DND-41 (cell line): ENCODE results near the gene TOMM7.

Experiments used
- ATAC-seq: fragments of 200-7000 bp; cut with Tn5 transposase; 3 replicates; pipeline ENCODE4 v1.9.1; 2021; ENCODE audit warnings: low read depth; ENCODE audit not compliant: insufficient read depth
- DNase-seq: peaks from one replicate; pipeline ENCODE4 v3.0.0-alpha.2; 2020
- H2AFZ ChIP-seq: 2 replicates; pipeline ENCODE4 v1.6.0; 2012; ENCODE audit warnings: low read depth, low read length
- H3K27ac ChIP-seq: 2 replicates; pipeline ENCODE4 v1.5.1; 2012; ENCODE audit warnings: low read length, inconsistent platforms
- H3K27me3 ChIP-seq: fragments of 200-600 bp; sonication (generic); 2 replicates; pipeline ENCODE4 v1.6.0; 2012; ENCODE audit warnings: low read length, mild to moderate bottlenecking, inconsistent platforms; ENCODE audit not compliant: insufficient read depth, poor library complexity
- H3K36me3 ChIP-seq: 2 replicates; pipeline ENCODE4 v1.5.1; 2012; ENCODE audit warnings: low read length, inconsistent platforms; ENCODE audit not compliant: insufficient read depth
- H3K4me1 ChIP-seq: 2 replicates; pipeline ENCODE4 v1.5.1; 2012; ENCODE audit warnings: mild to moderate bottlenecking, low read length; ENCODE audit not compliant: insufficient read depth
- H3K4me2 ChIP-seq: 2 replicates; pipeline ENCODE4 v1.6.0; 2012; ENCODE audit warnings: mild to moderate bottlenecking, moderate library complexity, low read length, inconsistent platforms; ENCODE audit not compliant: insufficient read depth
- H3K4me3 ChIP-seq, 2 experiments: fragments of 200-600 bp in 1 of 2; shearing (Covaris generic) in 1 of 2; 2 replicates each; pipeline ENCODE4 v1.5.1; 2012 to 2016; ENCODE audit warnings: inconsistent platforms in 2 of 2, low read length in 2 of 2, mild to moderate bottlenecking in 2 of 2, low read depth in 1 of 2, moderate library complexity in 1 of 2
- H3K79me2 ChIP-seq: 2 replicates; pipeline ENCODE4 v1.6.0; 2012; ENCODE audit warnings: low read length, inconsistent platforms; ENCODE audit not compliant: insufficient read depth
- H3K9ac ChIP-seq: 2 replicates; pipeline ENCODE4 v1.6.0; 2012; ENCODE audit warnings: low read depth, mild to moderate bottlenecking, inconsistent platforms, low read length, moderate library complexity
- H3K9me3 ChIP-seq: 2 replicates; pipeline ENCODE4 v1.5.1; 2012; ENCODE audit warnings: low read length, moderate library complexity, mild to moderate bottlenecking, inconsistent platforms; ENCODE audit not compliant: insufficient read depth, severe bottlenecking
- H4K20me1 ChIP-seq: 2 replicates; pipeline ENCODE4 v1.6.0; 2012; ENCODE audit warnings: low read length; ENCODE audit not compliant: insufficient read depth
- EZH2 ChIP-seq: IDR thresholded peaks from 3 replicates; pipeline ENCODE4 v1.6.1; 2012; ENCODE audit warnings: borderline replicate concordance, low read depth, mild to moderate bottlenecking, moderate library complexity, low read length, inconsistent platforms; ENCODE audit not compliant: severe bottlenecking
- TF ChIP-seq, protein P1 (sequence below): IDR thresholded peaks from 2 replicates; pipeline ENCODE4 v1.5.1; 2012; ENCODE audit warnings: borderline replicate concordance, low read length, moderate library complexity, mild to moderate bottlenecking; ENCODE audit not compliant: poor library complexity, severe bottlenecking; ENCODE audit errors: extremely low read depth

Gene TOMM7

DNA sequence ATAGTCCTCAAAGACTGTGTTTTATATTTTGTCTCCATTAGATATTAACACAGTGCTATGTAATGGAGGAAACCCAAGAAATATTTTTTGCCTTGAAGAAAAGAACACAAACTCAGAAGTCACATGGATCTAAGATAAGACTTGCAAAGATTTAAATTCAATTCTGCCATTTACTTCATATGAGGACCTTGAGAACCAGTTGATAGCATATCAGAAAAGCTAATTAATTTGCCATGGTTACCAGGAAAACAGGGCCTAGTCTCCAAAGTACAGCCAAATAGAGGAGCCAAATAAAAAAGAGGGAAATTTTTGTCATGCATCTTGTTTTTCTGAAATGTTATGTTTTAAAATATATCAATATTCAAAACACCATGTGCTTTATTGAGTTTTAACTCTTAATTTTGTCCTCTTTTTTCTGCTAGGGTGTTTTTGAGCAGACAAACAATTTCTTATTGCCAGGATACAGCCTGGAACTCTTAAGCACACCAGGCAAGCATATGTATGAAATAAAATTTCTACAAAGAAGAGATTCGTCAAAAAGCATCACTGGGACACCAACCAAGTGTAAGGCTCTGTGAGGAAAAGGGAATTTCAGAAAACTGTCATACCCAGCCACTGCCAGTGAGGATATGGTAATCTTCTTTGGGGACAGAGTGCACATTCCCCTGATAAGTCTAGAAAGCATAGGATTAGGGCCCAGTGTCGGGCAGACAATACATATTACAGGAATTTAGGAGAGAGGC lies 10.6 kb upstream of the TOMM7 start:
- Histone ChIP-seq H3K27ac (no peak overlapping the region), H3K4me2 (no peak overlapping the region), H2AFZ (no peak overlapping the region), H3K79me2 (no peaks in the 10 kb centered on the region), H3K9me3 (no peaks in the 10 kb centered on the region), H3K4me3 (no peak overlapping the region), H4K20me1 (no peaks in the 10 kb centered on the region), H3K9ac (no peak overlapping the region), H3K27me3 (peaks cover 11% of the 10 kb centered on the region), H3K4me1 (no peaks in the 10 kb centered on the region), H3K36me3 (no peaks in the 10 kb centered on the region)
- ATAC-seq (no peak), DNase-seq (no peak)
- TF ChIP-seq, protein P1, sequence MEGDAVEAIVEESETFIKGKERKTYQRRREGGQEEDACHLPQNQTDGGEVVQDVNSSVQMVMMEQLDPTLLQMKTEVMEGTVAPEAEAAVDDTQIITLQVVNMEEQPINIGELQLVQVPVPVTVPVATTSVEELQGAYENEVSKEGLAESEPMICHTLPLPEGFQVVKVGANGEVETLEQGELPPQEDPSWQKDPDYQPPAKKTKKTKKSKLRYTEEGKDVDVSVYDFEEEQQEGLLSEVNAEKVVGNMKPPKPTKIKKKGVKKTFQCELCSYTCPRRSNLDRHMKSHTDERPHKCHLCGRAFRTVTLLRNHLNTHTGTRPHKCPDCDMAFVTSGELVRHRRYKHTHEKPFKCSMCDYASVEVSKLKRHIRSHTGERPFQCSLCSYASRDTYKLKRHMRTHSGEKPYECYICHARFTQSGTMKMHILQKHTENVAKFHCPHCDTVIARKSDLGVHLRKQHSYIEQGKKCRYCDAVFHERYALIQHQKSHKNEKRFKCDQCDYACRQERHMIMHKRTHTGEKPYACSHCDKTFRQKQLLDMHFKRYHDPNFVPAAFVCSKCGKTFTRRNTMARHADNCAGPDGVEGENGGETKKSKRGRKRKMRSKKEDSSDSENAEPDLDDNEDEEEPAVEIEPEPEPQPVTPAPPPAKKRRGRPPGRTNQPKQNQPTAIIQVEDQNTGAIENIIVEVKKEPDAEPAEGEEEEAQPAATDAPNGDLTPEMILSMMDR, result no peak
- TF ChIP-seq EZH2, result no peak

DNA sequence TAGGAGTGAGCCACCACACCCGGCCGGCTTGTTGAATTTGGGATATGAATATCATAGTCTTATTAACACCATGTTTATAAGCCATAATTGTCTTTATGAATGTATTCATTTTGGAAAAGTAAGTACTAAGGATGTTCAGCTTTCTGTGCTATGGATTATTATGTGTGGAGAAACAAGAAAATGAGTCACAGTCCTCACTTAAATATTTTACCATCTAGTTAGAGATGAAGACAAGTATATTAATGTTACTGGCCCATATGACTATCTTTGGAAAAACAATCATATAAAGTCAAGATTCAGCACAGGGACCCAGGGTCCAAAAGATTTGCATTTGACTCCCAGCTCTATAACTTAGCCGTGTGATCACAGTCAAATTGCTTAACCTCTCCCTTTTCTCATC lies 9.8 kb upstream of the TOMM7 start:
- H3K79me2 ChIP-seq, result no peaks in the 10 kb centered on the region
- H3K9me3 ChIP-seq, result no peaks in the 10 kb centered on the region
- DNase-seq, result no peak
- no peaks in the 10 kb centered on the region for H4K20me1 ChIP-seq
- no peak overlapping the region for H3K27ac ChIP-seq
- peaks cover 10% of the 10 kb centered on the region for H3K27me3 ChIP-seq
- no peak overlapping the region for H3K9ac ChIP-seq
- H3K4me1 ChIP-seq, result no peaks in the 10 kb centered on the region
- ATAC-seq, result no peak
- TF ChIP-seq, protein P1, result no peak
- no peak for TF ChIP-seq EZH2
- no peak overlapping the region for H2AFZ ChIP-seq
- no peak overlapping the region for H3K4me2 ChIP-seq
- H3K4me3 ChIP-seq, result no peak overlapping the region
- no peaks in the 10 kb centered on the region for H3K36me3 ChIP-seq

DNA sequence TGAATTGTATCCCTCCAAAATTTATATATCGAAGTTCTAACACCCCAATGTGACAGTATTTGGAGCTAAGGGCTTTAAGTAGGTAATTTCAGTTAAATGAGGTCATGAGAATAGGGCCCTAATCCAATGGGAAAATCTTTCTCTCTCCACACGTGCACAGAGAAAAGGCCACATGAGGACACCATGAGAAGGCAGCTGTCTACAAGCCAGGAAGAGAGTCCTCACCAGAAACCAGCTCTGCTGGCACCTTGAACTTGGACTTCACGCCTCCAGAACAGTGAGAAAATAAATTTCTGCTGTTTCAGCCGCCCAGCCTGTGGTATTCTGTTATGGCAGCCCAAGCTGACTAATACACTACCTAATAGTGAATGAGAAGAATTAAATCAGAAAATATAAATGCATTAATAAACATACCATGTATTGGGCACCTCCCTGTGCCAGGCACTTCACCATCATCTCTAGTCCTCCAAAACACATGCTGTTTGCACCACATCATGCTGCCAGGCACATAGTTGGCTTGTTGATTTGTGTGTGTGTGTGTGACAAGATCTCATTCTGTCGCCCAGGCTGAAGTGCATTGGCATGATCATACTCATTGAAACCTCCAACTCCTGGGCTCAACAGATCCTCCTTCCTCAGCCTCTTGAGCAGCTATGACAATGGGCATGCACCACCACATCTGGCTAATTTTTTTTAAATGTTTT lies 9.1 kb upstream of the TOMM7 start:
- Histone ChIP-seq H3K27ac (no peak overlapping the region), H3K9ac (no peak overlapping the region), H4K20me1 (no peaks in the 10 kb centered on the region), H3K4me3 (no peak overlapping the region), H3K27me3 (peaks cover 7% of the 10 kb centered on the region), H3K9me3 (no peaks in the 10 kb centered on the region), H3K36me3 (no peaks in the 10 kb centered on the region), H3K4me2 (no peak overlapping the region), H2AFZ (no peak overlapping the region), H3K79me2 (no peaks in the 10 kb centered on the region), H3K4me1 (no peaks in the 10 kb centered on the region)
- TF ChIP-seq, protein P1, result no peak
- TF ChIP-seq EZH2, result no peak
- DNase-seq (no peak), ATAC-seq (no peak)
